ENCODE results near the gene SEZ6. TPM values are rescaled to one million over a fixed set of nuclear protein-coding genes. Genes with fewer than 3 reads are reported as not detected.

The SEZ6 gene
- total and polyA plus RNA-seq, 2 donors (not counting 1 experiment from before 2014, with no cell fraction given) = not detected

DNA sequence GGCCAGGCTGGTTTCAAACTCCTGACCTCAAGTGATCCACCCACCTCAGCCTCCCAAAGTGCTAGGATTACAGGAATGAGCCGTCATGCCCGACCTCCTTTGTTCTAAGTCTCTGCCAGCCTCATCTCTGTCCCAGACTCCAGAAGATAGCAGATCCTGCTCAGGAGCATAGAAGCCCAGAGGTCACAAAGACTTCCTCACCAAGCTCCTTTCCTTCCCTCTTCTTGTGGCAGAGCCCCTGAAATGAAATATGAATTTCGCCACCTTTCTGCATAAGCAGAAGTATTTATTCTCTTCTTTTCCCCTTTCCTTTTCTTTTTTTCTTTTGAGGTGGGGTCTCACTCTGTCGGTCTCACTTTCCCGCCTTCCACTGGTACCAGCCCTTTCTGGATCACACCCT, 25.7 kb upstream of the SEZ6 start:
- peaks cover 70% of the 10 kb centered on the region for H3K27me3 Mint-ChIP-seq
- POLR2A ChIA-PET = no interaction called here
- H3K27me3 ChIP-seq (replicated peaks in 1 of 4; ENCODE audit: control extremely low read depth in 1 of 4, control insufficient read depth in 3 of 4, insufficient read depth in 4 of 4, low read length in 3 of 4) = peaks cover 0 to 46% (median 10%) of the 10 kb centered on the region in 4 experiments
- CTCF ChIA-PET = no interaction called here
- no peak overlapping the region for H2AFZ ChIP-seq (ENCODE audit: insufficient read depth, low read depth, low read length, poor library complexity, severe bottlenecking)
- no peaks in the 10 kb centered on the region for H3K36me3 ChIP-seq (replicated peaks in 1 of 2; ENCODE audit: control extremely low read depth in 1 of 2, control insufficient read depth in 1 of 2, extremely low read depth in 1 of 2, insufficient read depth in 2 of 2, low read length in 1 of 2)
- H3K9me3 Mint-ChIP-seq (ENCODE audit: insufficient read depth) = peaks cover 5% of the 10 kb centered on the region
- H4K20me1 ChIP-seq (ENCODE audit: control insufficient read depth, insufficient read depth, low read length, poor library complexity, severe bottlenecking) = no peaks in the 10 kb centered on the region
- H3K9me3 ChIP-seq (ENCODE audit: control extremely low read depth in 1 of 3, control insufficient read depth in 2 of 3, insufficient read depth in 1 of 3, low read length in 2 of 3) = peaks cover 0 to 15% (median 12%) of the 10 kb centered on the region in 3 donors
- ATAC-seq (ENCODE audit: low read depth) (no peak), DNase-seq (no peak)
- H3K27ac ChIP-seq (ENCODE audit: low read length in 2 of 2) = no peak overlapping the region
- 37% methylated on average over 4 of the region's 5 CpGs for WGBS (ENCODE audit: insufficient coverage)
- no peak for TF ChIP-seq EZH2 (IDR thresholded peaks at IDR 0.05; ENCODE audit: borderline replicate concordance, insufficient read depth, low read depth, low read length, poor library complexity, severe bottlenecking)
- TF ChIP-seq, protein P1, sequence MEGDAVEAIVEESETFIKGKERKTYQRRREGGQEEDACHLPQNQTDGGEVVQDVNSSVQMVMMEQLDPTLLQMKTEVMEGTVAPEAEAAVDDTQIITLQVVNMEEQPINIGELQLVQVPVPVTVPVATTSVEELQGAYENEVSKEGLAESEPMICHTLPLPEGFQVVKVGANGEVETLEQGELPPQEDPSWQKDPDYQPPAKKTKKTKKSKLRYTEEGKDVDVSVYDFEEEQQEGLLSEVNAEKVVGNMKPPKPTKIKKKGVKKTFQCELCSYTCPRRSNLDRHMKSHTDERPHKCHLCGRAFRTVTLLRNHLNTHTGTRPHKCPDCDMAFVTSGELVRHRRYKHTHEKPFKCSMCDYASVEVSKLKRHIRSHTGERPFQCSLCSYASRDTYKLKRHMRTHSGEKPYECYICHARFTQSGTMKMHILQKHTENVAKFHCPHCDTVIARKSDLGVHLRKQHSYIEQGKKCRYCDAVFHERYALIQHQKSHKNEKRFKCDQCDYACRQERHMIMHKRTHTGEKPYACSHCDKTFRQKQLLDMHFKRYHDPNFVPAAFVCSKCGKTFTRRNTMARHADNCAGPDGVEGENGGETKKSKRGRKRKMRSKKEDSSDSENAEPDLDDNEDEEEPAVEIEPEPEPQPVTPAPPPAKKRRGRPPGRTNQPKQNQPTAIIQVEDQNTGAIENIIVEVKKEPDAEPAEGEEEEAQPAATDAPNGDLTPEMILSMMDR (IDR thresholded peaks at IDR 0.05) = no peak
- no peak overlapping the region for H3K27ac Mint-ChIP-seq
- H3K79me2 ChIP-seq (ENCODE audit: control insufficient read depth, insufficient read depth, low read length) = no peaks in the 10 kb centered on the region
- H3K4me2 ChIP-seq (replicated peaks; ENCODE audit: low read depth, low read length, poor library complexity, severe bottlenecking) = no peak overlapping the region
- H3K4me1 ChIP-seq (ENCODE audit: control insufficient read depth in 2 of 2, insufficient read depth in 2 of 2, low read length in 2 of 2) = no peaks in the 10 kb centered on the region
- H3K4me3 Mint-ChIP-seq = no peak overlapping the region
- no peaks in the 10 kb centered on the region for H3K4me1 Mint-ChIP-seq
- intact Hi-C loops (cut with micrococcal nuclease) = loop anchor here (10.0 kb wide), 1 partner anchor 67 kb away; no protein-coding TSS in a partner anchor
- no peak overlapping the region for H3K4me3 ChIP-seq (ENCODE audit: control extremely low read depth in 1 of 5, extremely low read depth in 1 of 5, insufficient read depth in 1 of 5, low read depth in 2 of 5, low read length in 4 of 5)
- H3K9ac ChIP-seq (ENCODE audit: low read length) = no peak overlapping the region

DNA sequence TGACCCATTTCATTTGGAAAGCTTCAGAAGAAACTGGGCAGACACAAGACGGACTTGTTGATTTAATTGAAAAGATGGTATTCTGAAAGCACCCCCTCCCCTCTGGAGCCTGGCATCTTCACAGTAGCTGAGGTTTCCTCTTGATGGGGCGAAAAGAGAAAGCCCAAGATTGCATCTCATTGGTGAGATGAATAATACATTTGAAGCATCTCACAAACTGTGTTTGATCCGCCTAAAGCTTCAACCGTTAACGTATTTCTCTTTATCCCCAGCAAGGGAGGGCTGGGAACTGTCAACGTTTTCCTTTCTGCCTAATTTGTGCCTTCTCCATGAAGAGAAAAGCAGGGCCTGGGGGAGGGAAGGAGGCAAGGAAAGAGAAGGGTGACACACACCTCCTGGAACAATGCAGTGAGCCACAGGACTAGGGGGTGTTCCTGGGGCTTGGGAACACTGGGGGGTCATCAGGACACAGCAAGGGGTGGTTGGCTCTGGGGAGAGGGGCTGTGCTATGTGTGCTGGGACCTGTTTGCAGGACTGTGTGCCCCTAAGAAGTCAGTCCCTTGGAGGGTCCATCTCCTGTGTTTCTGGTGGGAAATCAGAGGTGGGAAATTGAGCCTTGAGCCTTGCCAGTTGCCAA, 18.6 kb upstream of the SEZ6 start:
- TF ChIP-seq, protein P1 (IDR thresholded peaks at IDR 0.05) = no peak
- no peak for TF ChIP-seq EZH2 (IDR thresholded peaks at IDR 0.05; ENCODE audit: borderline replicate concordance, insufficient read depth, low read depth, low read length, poor library complexity, severe bottlenecking)
- intact Hi-C loops (cut with micrococcal nuclease) = no loop called here
- H3K9me3 Mint-ChIP-seq (ENCODE audit: insufficient read depth) = no peaks in the 10 kb centered on the region

More for the DNA sequence above, 18.6 kb upstream of the SEZ6 start:
- Mint-ChIP-seq H3K4me3 (no peak overlapping the region), H3K27me3 (peaks cover 62% of the 10 kb centered on the region), H3K27ac (no peak overlapping the region), H3K4me1 (peaks cover 3% of the 10 kb centered on the region)
- no peak overlapping the region for H3K9ac ChIP-seq (ENCODE audit: low read length)
- WGBS (ENCODE audit: insufficient coverage) = 40% methylated on average over 2 of the region's 6 CpGs
- no peak overlapping the region for H3K4me3 ChIP-seq (ENCODE audit: control extremely low read depth in 1 of 5, extremely low read depth in 1 of 5, insufficient read depth in 1 of 5, low read depth in 2 of 5, low read length in 4 of 5)
- H3K27ac ChIP-seq (ENCODE audit: low read length in 2 of 2) = no peak overlapping the region
- H3K4me2 ChIP-seq (replicated peaks; ENCODE audit: low read depth, low read length, poor library complexity, severe bottlenecking) = no peak overlapping the region
- no peaks in the 10 kb centered on the region for H3K79me2 ChIP-seq (ENCODE audit: control insufficient read depth, insufficient read depth, low read length)
- ATAC-seq (ENCODE audit: low read depth) = no peak
- H3K9me3 ChIP-seq (ENCODE audit: control extremely low read depth in 1 of 3, control insufficient read depth in 2 of 3, insufficient read depth in 1 of 3, low read length in 2 of 3) = peaks cover 0 to 6% (median 0%) of the 10 kb centered on the region in 3 donors
- H3K27me3 ChIP-seq (replicated peaks in 1 of 4; ENCODE audit: control extremely low read depth in 1 of 4, control insufficient read depth in 3 of 4, insufficient read depth in 4 of 4, low read length in 3 of 4) = peaks cover 0 to 52% (median 18%) of the 10 kb centered on the region in 4 experiments
- no peaks in the 10 kb centered on the region for H4K20me1 ChIP-seq (ENCODE audit: control insufficient read depth, insufficient read depth, low read length, poor library complexity, severe bottlenecking)
- no peaks in the 10 kb centered on the region for H3K36me3 ChIP-seq (replicated peaks in 1 of 2; ENCODE audit: control extremely low read depth in 1 of 2, control insufficient read depth in 1 of 2, extremely low read depth in 1 of 2, insufficient read depth in 2 of 2, low read length in 1 of 2)
- DNase-seq = no peak
- CTCF ChIA-PET = no interaction called here
- H2AFZ ChIP-seq (ENCODE audit: insufficient read depth, low read depth, low read length, poor library complexity, severe bottlenecking) = no peak overlapping the region
- POLR2A ChIA-PET = no interaction called here
- H3K4me1 ChIP-seq (ENCODE audit: control insufficient read depth in 2 of 2, insufficient read depth in 2 of 2, low read length in 2 of 2) = peaks cover 9% of the 10 kb centered on the region in 2 donors
